ENCODE measurements around the gene TPST1.
"Not testable (repeated sequence)": the region's sequence is repeated elsewhere in the genome, so short reads cannot be mapped to it uniquely, and the experiment has no call there.

TPST1 gene

GRCh38 chr7:66348531-66348930 lies 143.4 kb downstream of the TPST1 start:
- no peak for DNase-seq

GRCh38 chr7:66348959-66349358 lies 143.8 kb downstream of the TPST1 start:
- DNase-seq: no peak

GRCh38 chr7:66352071-66352470 lies 146.9 kb downstream of the TPST1 start:
- DNase-seq: no peak

- DNase-seq: no peak
Observed at GRCh38 chr7:66353547-66353946, 148.4 kb downstream of the TPST1 start.

- DNase-seq: no peak
Observed at GRCh38 chr7:66355756-66356155, 150.6 kb downstream of the TPST1 start.

DNA sequence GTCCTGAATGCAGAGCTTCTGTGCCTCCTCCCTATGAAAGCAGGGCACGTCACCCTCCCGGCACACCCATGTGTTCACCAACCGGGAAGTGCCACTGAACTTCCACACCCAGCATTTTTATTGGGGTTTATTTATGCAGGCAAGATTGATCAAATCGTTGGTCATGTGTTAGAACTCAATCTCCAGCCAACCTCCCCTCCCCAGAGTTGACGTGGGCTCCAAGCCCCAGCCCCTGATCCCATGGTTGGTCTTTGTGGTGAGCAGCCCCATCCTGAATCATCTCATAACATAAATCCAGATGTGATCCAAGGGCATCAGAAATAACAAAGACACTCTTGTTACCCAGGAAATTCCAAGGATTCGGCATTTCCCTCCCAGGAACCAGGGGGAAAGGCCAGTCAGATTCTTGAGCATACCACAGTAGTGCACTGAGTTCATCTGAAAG lies 151.2 kb downstream of the TPST1 start:
- DNase-seq: no peak

DNA sequence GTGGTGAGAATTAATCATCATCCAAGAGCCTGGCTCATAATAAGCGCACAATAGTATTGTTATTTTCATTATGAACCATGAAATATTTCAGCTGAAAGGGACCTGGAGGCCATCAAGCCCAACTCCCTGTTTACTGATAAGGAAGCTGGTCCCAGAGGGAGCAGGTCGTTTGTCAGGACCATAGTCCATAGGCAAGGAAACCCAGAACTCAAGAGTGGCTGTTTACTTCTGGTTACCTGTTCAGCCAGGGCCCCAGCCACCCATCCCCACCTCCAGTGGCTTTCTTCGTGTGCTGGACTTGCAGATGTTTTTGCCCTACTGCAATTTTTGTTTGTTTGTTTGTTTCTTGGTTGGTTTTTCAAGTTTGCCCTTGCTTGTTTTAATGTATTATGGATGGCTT lies 152.0 kb downstream of the TPST1 start:
- DNase-seq: no peak

GRCh38 chr7:66359656-66360211 lies 154.6 kb downstream of the TPST1 start:
- no peak for DNase-seq

DNA sequence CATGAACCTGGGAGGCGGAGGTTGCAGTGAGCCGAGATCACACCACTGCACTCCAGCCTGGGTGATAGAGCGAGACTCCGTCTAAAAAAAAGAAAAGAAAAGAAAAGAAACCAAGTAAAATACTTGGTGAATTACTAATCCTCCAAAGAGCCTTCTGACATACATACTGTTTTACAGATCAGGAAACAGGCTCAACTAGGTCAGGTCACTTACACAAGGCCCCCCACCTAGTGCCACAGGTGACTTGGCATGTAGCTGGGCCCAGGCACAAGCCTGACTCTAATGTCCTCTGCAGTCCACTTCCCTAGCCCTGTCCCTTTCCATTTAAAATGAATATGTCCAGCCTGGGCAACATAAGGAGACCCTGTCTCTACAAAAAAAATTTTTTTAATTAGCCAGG lies 157.0 kb downstream of the TPST1 start:
- no peak for DNase-seq

GRCh38 chr7:66363635-66364034 lies 158.5 kb downstream of the TPST1 start:
- DNase-seq: no peak

GRCh38 chr7:66365031-66365430 lies 159.9 kb downstream of the TPST1 start:
- DNase-seq: not testable (repeated sequence)

DNA sequence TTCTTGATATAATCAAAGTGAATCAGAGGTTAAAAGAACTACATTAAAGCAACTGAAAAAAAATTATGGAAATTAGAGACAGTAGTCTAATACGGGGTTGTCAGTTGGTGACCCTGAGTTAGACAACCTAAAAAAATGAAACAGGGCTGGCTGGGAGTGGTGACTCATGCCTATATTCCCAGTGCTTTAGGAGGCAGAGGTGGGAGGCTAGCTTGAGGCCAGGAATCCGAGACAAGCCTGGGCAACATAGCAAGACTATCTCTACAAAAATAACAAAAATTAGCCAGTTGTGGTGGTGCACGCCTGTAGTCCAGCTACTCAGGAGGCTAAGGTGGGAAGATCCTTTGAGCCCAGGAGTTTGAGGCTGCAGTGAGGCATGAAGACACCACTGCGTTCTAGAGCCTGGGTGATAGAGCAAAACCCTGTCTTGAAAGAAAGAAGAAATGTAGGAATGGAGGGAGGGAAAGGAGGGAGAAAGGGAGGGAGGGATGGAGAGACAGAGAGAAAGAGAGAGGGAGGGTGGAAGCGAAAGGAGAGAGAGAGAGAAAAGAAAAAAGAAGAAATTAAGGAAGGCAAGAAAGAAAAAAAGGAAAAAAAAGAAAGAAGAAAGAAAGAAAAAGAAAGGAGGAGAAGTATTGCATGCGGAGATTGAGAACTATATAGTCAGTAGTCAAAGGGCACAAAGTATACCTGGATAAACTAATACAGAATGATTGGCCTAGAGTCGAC lies 166.1 kb downstream of the TPST1 start:
- DNase-seq: no peak

- DNase-seq: not testable (repeated sequence)
Observed at GRCh38 chr7:66374141-66374840, 169.2 kb downstream of the TPST1 start.

- DNase-seq: no peak
Observed at GRCh38 chr7:66376264-66376945, 171.3 kb downstream of the TPST1 start.

GRCh38 chr7:66377045-66377444 lies 171.9 kb downstream of the TPST1 start:
- DNase-seq: no peak

- no peak for DNase-seq
Observed at GRCh38 chr7:66377714-66378113, 172.6 kb downstream of the TPST1 start.

GRCh38 chr7:66379542-66380160 lies 174.5 kb downstream of the TPST1 start:
- no peak for DNase-seq

- DNase-seq: no peak
Observed at GRCh38 chr7:66380272-66380888, 175.2 kb downstream of the TPST1 start.

DNA sequence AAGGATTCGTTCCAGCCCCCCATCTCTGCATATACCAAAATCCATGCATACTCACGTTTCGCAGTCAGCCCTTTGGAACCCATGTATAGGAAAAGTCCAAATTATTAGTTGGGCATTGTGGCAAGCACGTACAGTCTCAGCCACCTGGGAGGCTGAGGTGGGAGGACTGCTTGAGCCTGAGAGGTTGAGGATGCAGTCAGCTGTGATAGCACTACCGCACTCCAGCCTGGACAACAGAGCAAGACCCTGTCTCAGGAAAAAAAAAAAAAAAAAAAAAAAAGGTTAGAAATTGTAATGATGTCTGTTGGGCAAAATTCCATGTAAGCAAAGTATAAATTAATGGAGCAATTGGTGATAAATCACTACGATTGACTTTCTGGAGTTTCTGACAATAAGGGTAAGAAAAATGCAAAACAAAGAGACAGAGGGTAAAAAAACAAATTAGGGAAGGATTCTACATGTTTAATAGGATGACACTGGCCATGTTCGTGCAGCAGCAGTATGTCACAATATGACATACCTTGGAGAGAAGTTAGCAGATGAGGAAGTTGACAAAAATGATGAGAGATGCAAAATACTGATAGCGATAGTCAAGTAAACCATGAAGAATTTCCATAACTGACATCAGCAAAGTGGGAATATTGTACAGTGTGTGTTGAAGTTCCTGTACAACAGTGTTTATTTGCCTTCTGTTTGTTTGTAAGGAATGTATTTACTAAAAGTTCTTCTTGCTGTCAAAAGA lies 177.2 kb downstream of the TPST1 start:
- not testable (repeated sequence) for DNase-seq

DNA sequence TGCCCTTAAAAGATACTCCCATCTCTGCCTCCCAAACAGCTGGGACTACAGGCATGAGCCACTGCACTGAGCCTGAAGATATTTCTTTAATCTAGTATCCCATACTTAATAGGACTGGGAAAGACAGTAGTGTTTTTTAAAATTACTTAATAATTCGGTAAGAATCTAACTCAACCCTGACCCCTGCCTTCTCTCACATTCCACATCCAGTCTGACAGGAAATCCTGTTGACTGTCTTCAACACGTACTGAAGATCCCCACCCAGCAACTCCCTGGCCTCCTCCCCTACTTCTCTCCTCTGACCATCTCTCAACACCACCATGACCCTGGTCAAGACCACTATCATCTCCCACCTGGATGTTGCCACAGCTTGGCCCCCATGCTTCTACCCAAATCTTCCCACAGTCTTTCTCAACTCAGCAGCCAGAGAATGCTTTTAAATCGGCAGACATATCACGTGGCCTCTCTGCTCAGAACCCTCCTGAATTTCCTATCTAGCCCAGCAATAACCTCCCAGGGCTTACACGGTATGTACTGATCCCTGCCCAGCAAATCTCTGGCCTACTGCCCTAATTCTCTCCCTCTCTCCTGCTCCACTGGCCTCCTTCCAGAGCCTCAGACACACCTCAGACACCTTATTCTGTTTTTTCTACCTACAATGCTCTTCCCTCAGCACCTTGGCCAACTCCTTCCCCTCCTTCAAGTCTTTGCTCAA lies 180.2 kb downstream of the TPST1 start:
- not testable (repeated sequence) for DNase-seq

DNA sequence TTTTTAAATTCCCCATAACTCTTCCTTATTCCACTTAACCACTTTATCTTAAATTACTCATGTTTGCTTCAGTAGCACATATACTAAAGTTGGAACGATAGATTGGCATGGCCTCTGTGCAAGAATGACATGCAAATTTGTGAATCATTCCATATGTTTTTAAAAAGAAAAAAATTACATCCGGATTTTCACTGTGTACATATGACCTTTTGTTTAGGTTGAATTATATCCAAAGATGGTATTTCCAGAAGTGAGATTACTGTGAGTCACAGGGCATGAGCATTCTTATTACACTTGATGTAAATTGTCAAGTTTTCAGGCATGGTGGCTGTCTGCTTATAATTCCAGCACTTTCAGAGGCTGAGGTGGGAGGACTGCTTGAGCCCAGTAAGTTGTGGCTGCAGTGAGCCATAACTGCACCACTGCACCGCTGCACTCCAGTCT lies 190.0 kb downstream of the TPST1 start:
- DNase-seq: not testable (repeated sequence)

All from stimulated activated CD4-positive, alpha-beta T cell treated with anti-CD3 and anti-CD28 coated beads, Interleukin-1b, Interleukin-23, amount 100 ng/mL, for 48 hours (primary cell).